Heart right ventricle (tissue), 16 donors: ENCODE measurements around the gene ATP5MG. TPM values are rescaled to one million over a fixed set of nuclear protein-coding genes. Genes with fewer than 3 reads are reported as not detected.

Experiments
- ATAC-seq, 8 donors: fragments of 200-7000 bp; cut with Tn5 transposase; one replicate each; pipeline ENCODE4 v1.9.1; 2020; ENCODE audit warnings: mild to moderate bottlenecking in 8 of 8, moderate library complexity in 8 of 8, moderate number of reproducible peaks in 1 of 8
- DNase-seq, 2 donors: peaks; one replicate each; pipeline ENCODE4 v3.0.0-alpha.2; 2020
- H3K27ac ChIP-seq, 10 donors: fragments of 200-600 bp; sonication (generic) in 2 of 10; one replicate each; pipeline versions ENCODE4 v1.5.0 to v1.8.0; 2020 to 2022; ENCODE audit warnings: mild to moderate bottlenecking in 3 of 10
- H3K27me3 ChIP-seq, 7 donors: fragments of 200-600 bp; one replicate each; pipeline ENCODE4 v1.8.0; 2021 to 2022; ENCODE audit warnings: mild to moderate bottlenecking in 2 of 7
- H3K36me3 ChIP-seq, 9 donors: fragments of 200-600 bp; sonication (generic) in 1 of 9; one replicate each; pipeline versions ENCODE4 v1.5.0 to v1.8.0; 2020 to 2022; ENCODE audit warnings: mild to moderate bottlenecking in 2 of 9
- H3K4me1 ChIP-seq, 9 donors: fragments of 200-600 bp; sonication (generic) in 1 of 9; one replicate each; pipeline versions ENCODE4 v1.5.0 to v1.8.0; 2020 to 2022; ENCODE audit warnings: mild to moderate bottlenecking in 4 of 9
- H3K4me3 ChIP-seq, 10 donors: fragments of 200-600 bp; sonication (generic) in 2 of 10; one replicate each; pipeline versions ENCODE4 v1.5.0 to v1.8.0; 2020 to 2022; ENCODE audit warnings: mild to moderate bottlenecking in 7 of 10, moderate library complexity in 2 of 10
- H3K9me3 ChIP-seq, 11 donors: fragments of 200-600 bp in 10 of 11; sonication (generic) in 2 of 11; one replicate each; pipeline versions ENCODE4 v1.5.0 to v1.8.0; 2013 to 2022; ENCODE audit warnings: mild to moderate bottlenecking in 2 of 11, control low read depth in 1 of 11, moderate library complexity in 1 of 11
- WGBS, 2 donors: extraction: QIAGEN DNeasy Blood & Tissue Kit; methylation state at CpG; one replicate each; pipeline ENCODE4 v1.1.7; 2013; ENCODE audit warnings: inconsistent platforms in 1 of 2; 5-methylcytosine and 5-hydroxymethylcytosine counted together
- intact Hi-C, 10 donors: fragments of 100-400 bp; cut with DNase I; formaldehyde crosslinking; loops; one replicate each; pipeline versions ENCODE4 v1.11.1 to v1.14.2; 2022
- polyA plus RNA-seq, 2 donors: library from polyadenylated mRNA; stranded (reverse); fragments of 200-250 nt; gene quantifications; one replicate each; pipeline ENCODE4 v1.2.3, GENCODE V29; 2013
- total RNA-seq, 10 donors: library from RNA; stranded (reverse); fragmentation: NEBNext Ultra II Directional in 3 of 10; extraction: Animal tissue kit (Norgen Biotek cat#: 25700) in 3 of 10; gene quantifications; one replicate each; pipeline versions ENCODE4 v1.2.1 to v1.2.4, GENCODE V29; 2021 to 2023
- TF ChIP-seq, protein P1 (sequence below), 9 donors: fragments of 200-600 bp; sonication (generic) in 2 of 9; IDR thresholded peaks; one replicate each; pipeline versions ENCODE4 v1.5.0 to v1.8.0; 2021 to 2022; ENCODE audit warnings: antibody characterized with exemption in 9 of 9, mild to moderate bottlenecking in 5 of 9, moderate library complexity in 1 of 9
- donor health status: Arrhythmogenic right ventricular cardiomyopathy.
- donor health status: ischemic (EF 13 %, LVEDD 7.1; RV severe dilation, severe dysfunction).
- donor health status: healthy with polysubstance abuse.
- donor health status: DM: no; HTN: yes; CAD: no.
- donor health status: DM: no; HTN: no; CAD: no.
- donor health status: ischemic (EF 25% LVEDD 6.9; RV normal size, moderate dysfunction).
- donor health status: ischemic (EF 25% LVEDD 5.7; RV mildly dilated, moderate dysfunction).
- donor health status: healthy.
- donor health status: DM: yes; HTN: yes; CAD: no.
- donor health status: Ischemic cardiomyopathy.
- donor health status: ischemic (EF 35%, LVEDD 5.7; RV mildly dilated, moderate dysfunction).
- donor health status: nonischemic (EF 11% LVEDD 7.7; RV severe dilation, severe dysfunction).
- donor health status: DM: yes; HTN: yes; CAD: no.
- donor health status: PGD.
- donor health status: ischemic (EF 29% LVEDD 5.4; RV normal size, mild dysfunction).
- donor health status: nonischemic (EF 23%, LVEDD 6.1; RV moderate dilation, normal function).

ATP5MG gene
- total and polyA plus RNA-seq, 12 donors = 365 to 800 (median 688) TPM

DNA sequence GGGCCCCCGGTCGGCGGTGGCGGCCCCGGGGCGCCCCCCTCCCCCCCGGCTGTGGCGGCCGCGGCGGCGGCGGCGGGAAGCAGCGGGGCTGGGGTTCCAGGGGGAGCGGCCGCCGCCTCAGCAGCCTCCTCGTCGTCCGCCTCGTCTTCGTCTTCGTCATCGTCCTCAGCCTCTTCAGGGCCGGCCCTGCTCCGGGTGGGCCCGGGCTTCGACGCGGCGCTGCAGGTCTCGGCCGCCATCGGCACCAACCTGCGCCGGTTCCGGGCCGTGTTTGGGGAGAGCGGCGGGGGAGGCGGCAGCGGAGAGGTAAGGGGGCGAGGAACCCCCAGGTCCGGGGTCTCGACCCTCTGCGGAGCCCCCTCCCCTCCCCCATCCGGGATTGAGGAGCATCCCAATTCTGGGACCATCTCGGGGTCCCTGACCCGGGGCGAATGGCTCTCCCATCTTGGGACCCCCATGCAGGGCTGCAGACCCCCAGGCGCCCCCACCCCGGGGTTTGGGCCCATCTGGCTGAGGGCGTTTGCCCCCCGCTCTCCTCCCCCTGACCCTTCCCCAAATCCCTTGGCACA, 35.3 kb downstream of the ATP5MG start:
- ATAC-seq (no peak), DNase-seq (peak in 1 of 2 donors; percentile 37)
- 0 to 1% methylated on average over 47 to 48 of the region's 55 CpGs for WGBS, 2 donors
- Histone ChIP-seq H3K4me3 (peak overlapping the region; percentile 84 to 100 (median 98)), H3K9me3 (no peaks in the 10 kb centered on the region), H3K4me1 (peaks cover 6 to 60% (median 48%) of the 10 kb centered on the region in 9 donors), H3K27ac (peak overlapping the region; percentile 78 to 95 (median 93)), H3K27me3 (no peaks in the 10 kb centered on the region), H3K36me3 (peaks cover 0 to 15% (median 0%) of the 10 kb centered on the region in 9 donors)
- TF ChIP-seq, protein P1, sequence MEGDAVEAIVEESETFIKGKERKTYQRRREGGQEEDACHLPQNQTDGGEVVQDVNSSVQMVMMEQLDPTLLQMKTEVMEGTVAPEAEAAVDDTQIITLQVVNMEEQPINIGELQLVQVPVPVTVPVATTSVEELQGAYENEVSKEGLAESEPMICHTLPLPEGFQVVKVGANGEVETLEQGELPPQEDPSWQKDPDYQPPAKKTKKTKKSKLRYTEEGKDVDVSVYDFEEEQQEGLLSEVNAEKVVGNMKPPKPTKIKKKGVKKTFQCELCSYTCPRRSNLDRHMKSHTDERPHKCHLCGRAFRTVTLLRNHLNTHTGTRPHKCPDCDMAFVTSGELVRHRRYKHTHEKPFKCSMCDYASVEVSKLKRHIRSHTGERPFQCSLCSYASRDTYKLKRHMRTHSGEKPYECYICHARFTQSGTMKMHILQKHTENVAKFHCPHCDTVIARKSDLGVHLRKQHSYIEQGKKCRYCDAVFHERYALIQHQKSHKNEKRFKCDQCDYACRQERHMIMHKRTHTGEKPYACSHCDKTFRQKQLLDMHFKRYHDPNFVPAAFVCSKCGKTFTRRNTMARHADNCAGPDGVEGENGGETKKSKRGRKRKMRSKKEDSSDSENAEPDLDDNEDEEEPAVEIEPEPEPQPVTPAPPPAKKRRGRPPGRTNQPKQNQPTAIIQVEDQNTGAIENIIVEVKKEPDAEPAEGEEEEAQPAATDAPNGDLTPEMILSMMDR (IDR thresholded peaks at IDR 0.05) = no peak
- intact Hi-C loops = loop anchor here in 7 of 10 donors (2.0 to 10.0 kb wide), 5 partner anchors 34 to 51 kb away; partner anchors contain the start of gene ATP5MG (in 5 of the 7)

DNA sequence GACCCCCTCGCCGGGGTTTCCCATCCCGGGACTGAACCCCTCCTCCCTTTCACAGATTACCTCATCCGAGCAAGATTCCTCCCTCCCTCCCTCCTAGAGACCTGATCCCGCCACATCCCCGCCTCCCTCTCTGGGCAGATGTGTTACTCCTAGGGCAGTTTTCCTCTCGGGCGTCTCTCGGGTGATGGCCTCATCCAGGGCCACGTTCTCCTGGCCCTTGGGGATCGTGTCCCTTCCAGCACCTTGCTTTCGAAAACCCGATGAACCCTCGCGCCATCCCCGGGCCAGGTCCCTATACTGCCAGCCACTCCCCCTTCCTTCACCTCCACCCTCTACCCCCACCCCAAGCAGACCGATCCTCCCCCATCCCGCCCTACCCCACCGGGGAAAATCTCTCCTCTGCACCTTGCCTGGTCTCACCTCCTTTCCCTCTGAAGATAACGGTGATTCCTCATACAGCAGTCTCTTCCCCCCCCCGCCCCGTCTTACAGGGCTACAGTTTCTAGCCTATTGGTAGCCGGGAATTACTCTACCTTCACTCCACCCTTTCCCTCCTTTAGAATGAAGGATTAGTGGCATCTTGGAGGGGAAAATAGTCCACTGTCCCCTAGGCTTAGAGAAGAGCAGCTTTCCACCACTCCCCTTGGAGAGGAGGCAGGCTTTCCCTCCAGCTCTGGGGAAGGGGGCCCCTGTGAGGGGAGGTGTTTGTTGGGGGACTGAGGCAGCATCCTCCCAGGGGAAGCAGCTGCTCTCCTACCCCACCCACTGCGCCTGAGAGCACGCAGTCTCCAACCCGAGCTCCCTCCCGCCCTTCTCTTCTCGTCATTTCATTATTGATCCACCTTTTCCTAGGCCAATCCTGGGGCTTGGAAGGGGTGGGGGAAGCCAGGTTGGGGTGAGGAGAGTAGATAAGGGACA, 36.1 kb downstream of the ATP5MG start:
- intact Hi-C loops = loop anchor here in 7 of 10 donors (2.0 to 10.0 kb wide), 5 partner anchors 35 to 50 kb away; partner anchors contain the start of gene ATP5MG (in 5 of the 7)
- 1% methylated on average over 28 of the region's 28 CpGs for WGBS, 2 donors
- ATAC-seq = no peak
- peak overlapping the region; percentile 84 to 100 (median 98) for H3K4me3 ChIP-seq
- peak; percentile 17 to 39 for DNase-seq
- H3K27ac ChIP-seq = peak overlapping the region; percentile 78 to 95 (median 93)
- peaks cover 0 to 22% (median 0%) of the 10 kb centered on the region in 9 donors for H3K36me3 ChIP-seq
- no peaks in the 10 kb centered on the region for H3K27me3 ChIP-seq
- TF ChIP-seq, protein P1 (IDR thresholded peaks at IDR 0.05) = no peak
- H3K4me1 ChIP-seq = peaks cover 6 to 68% (median 56%) of the 10 kb centered on the region in 9 donors
- H3K9me3 ChIP-seq = no peaks in the 10 kb centered on the region

DNA sequence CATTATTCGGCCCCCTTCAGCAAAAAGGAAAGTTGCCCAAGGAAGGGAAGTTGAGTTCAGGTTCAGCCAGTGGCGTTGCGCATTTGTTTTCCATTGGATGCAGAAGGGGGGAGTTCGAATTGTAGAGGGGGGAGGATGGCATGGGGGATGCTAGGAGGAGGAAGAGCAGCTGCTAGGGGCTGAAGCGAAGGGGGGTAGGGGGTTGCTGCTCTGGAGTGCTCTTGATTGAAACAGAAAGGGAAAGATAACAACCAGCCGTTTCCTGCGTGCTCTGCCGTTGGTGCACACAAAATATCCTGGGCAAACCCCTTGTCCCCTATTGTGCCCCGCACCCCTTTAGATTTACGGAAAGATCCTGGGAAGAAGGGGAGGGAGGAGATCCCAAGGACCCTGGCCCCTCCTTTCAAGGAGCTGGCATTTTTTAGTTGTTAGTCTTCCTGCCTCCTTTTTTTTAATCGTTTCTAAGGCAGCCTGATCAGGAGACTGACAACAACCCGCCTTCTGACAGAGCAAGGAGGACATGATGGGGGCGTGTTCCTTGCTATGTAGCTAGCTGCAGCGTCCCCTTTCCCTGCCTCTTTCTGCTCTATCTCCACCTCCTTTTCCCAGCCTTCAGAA, 37.0 kb downstream of the ATP5MG start:
- peaks cover 6 to 77% (median 65%) of the 10 kb centered on the region in 9 donors for H3K4me1 ChIP-seq
- TF ChIP-seq, protein P1 (IDR thresholded peaks at IDR 0.05) = no peak
- H3K27ac ChIP-seq = peak overlapping the region in 8 of 10 donors; percentile 87 to 94 (median 93)
- peak; percentile 17 to 50 for DNase-seq
- peak overlapping the region; percentile 84 to 100 (median 98) for H3K4me3 ChIP-seq
- no peaks in the 10 kb centered on the region for H3K9me3 ChIP-seq
- no peaks in the 10 kb centered on the region for H3K27me3 ChIP-seq
- peaks cover 0 to 22% (median 0%) of the 10 kb centered on the region in 9 donors for H3K36me3 ChIP-seq
- peak in 4 of 8 donors; percentile 15 to 29 (median 22) for ATAC-seq
- intact Hi-C loops = loop anchor here in 5 of 10 donors (5.0 to 10.0 kb wide), 3 partner anchors 36 to 49 kb away; partner anchors contain the start of gene ATP5MG (in 3 of the 5)
- 4 to 12% methylated on average over 14 of the region's 14 CpGs for WGBS, 2 donors

DNA sequence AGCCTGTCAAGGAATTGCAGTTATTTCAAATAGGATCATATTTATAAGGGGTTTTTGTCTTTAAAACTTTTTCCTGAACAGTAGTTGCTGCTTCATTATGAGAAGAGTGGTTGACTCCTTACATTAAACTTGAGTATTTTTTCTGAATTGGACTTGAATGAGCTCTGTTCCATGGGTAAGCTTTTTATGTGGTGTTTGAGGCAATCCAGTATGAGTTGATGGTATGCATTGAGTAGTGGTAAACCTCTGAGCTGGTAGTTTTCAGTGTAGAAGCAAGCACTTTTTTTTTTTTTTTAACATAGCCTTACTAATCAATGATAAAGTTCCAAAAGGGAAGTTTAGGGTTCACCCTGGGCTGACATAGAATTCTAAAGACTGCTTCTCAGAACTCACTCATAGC, 38.2 kb downstream of the ATP5MG start:
- DNase-seq (no peak), ATAC-seq (no peak)
- TF ChIP-seq, protein P1 (IDR thresholded peaks at IDR 0.05) = no peak
- H3K27ac ChIP-seq = peak overlapping the region in 2 of 10 donors; percentile 37 to 93
- peaks cover 3 to 80% (median 68%) of the 10 kb centered on the region in 9 donors for H3K4me1 ChIP-seq
- H3K4me3 ChIP-seq = peak overlapping the region in 1 of 10 donors; percentile 94
- H3K9me3 ChIP-seq = no peaks in the 10 kb centered on the region
- intact Hi-C loops = loop anchor here in 5 of 10 donors (5.0 to 10.0 kb wide), 3 partner anchors 37 to 48 kb away; partner anchors contain the start of gene ATP5MG (in 3 of the 5)
- no peaks in the 10 kb centered on the region for H3K27me3 ChIP-seq
- peaks cover 0 to 22% (median 0%) of the 10 kb centered on the region in 9 donors for H3K36me3 ChIP-seq
